Ishikawa (cell line): ENCODE results near the gene IL4.

ENCODE experiments used
- EP300 ChIP-seq: IDR thresholded peaks from 2 replicates; pipeline ENCODE4 v1.6.1; 2012; ENCODE audit warnings: borderline replicate concordance
- NFIC ChIP-seq: IDR thresholded peaks from 2 replicates; pipeline ENCODE4 v1.6.1; 2012
- TCF12 ChIP-seq: IDR thresholded peaks from 2 replicates; pipeline ENCODE4 v1.6.1; 2012; ENCODE audit warnings: low read depth
- TF ChIP-seq, protein P1 (sequence below): IDR thresholded peaks from 2 replicates; pipeline ENCODE4 v1.6.1; 2012

DNA sequence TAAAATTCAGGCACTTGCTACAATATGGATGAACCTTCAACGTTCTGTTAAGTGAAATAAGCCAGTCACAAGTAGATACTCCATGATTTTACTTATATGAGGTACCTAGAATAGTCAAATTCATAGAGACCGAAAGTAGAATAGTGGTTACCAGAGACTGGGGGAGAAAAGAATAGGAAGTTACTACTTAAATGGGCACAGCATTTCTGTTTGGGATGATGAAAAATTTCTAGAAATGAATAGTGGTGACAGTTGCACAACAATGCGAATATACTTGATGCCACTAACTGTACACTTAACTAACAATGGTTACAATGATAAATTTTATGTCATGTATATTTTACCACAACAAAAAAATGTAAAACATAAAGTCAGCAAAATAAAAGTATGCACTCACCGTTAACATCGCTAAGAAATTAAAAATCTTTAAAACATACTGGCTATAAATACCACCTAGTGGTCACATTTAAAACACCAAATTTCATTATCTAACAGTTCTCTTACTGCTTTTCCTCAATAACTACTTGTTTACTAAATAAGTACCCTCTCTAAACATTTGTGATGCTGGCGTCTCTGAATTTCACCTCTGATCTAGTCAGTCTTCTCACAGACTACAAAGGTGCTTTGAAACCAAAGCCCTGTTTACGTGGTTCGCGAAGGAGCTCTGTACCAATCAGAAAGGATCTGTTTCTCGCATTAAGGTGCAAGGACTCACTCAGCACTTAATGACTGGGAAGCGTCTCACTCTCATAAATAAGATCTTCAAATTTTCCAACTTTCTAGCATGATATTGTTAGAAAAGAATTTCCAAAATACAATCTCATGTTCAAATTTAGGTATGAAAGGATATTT lies 40.9 kb downstream of the IL4 start:
- TF ChIP-seq EP300: no peak
- TF ChIP-seq NFIC: no peak
- TF ChIP-seq, protein P1, sequence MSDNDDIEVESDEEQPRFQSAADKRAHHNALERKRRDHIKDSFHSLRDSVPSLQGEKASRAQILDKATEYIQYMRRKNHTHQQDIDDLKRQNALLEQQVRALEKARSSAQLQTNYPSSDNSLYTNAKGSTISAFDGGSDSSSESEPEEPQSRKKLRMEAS: no peak
- TF ChIP-seq TCF12: no peak
